Upper lobe of left lung (tissue), 6 donors: ENCODE data around the gene PAIP2B. TPM values are rescaled to one million over a fixed set of nuclear protein-coding genes. Genes with fewer than 3 reads are reported as not detected.
"Not testable (repeated sequence)": the region's sequence is repeated elsewhere in the genome, so short reads cannot be mapped to it uniquely, and the experiment has no call there.

Experiments used
- ATAC-seq, 2 donors: fragments of 200-7000 bp; cut with Tn5 transposase; one replicate each; pipeline ENCODE4 v1.9.1; 2022; ENCODE audit warnings: mild to moderate bottlenecking in 2 of 2, moderate library complexity in 2 of 2; ENCODE audit not compliant: low FRiP score in 2 of 2
- DNase-seq, 2 donors: peaks; one replicate each; pipeline ENCODE4 v3.0.0-alpha.2; 2019 to 2020
- H3K27ac ChIP-seq, 4 donors: fragments of 200-600 bp; sonication (generic); one replicate each; pipeline ENCODE4 v1.5.1; 2016 to 2019
- H3K27me3 ChIP-seq, 4 donors: fragments of 200-600 bp; sonication (generic); one replicate each; pipeline ENCODE4 v1.5.1; 2017 to 2019
- H3K36me3 ChIP-seq, 4 donors: fragments of 200-600 bp; sonication (generic); one replicate each; pipeline ENCODE4 v1.5.1; 2016 to 2019
- H3K4me1 ChIP-seq, 4 donors: fragments of 200-600 bp; sonication (generic); one replicate each; pipeline ENCODE4 v1.5.1; 2018 to 2019
- H3K4me3 ChIP-seq, 4 donors: fragments of 200-600 bp; sonication (generic); one replicate each; pipeline ENCODE4 v1.5.1; 2017 to 2019; ENCODE audit warnings: mild to moderate bottlenecking in 2 of 4, moderate library complexity in 1 of 4
- H3K9me3 ChIP-seq, 4 donors: fragments of 200-600 bp; sonication (generic); one replicate each; pipeline ENCODE4 v1.5.1; 2018 to 2019
- CTCF ChIP-seq, 6 experiments: fragments of 450-650 bp in 4 of 6; fragments of 200-600 bp in 2 of 6; sonication (generic) in 2 of 6; IDR thresholded peaks; one replicate each; pipeline ENCODE4 v1.5.1; 2016 to 2019; ENCODE audit warnings: antibody characterized with exemption in 6 of 6
- EP300 ChIP-seq, 4 donors: sonication (generic); formaldehyde crosslinking; IDR thresholded peaks; one replicate each; pipeline ENCODE4 v1.5.1; 2017; ENCODE audit warnings: antibody characterized with exemption in 4 of 4, control low read depth in 2 of 4
- POLR2A ChIP-seq, 4 donors: fragments of 450-650 bp; IDR thresholded peaks; one replicate each; pipeline ENCODE4 v1.5.1; 2016 to 2017; ENCODE audit warnings: antibody characterized with exemption in 4 of 4, mild to moderate bottlenecking in 2 of 4
- POLR2AphosphoS5 ChIP-seq, 2 donors: sonication (generic); formaldehyde crosslinking; IDR thresholded peaks; one replicate each; pipeline ENCODE4 v1.5.1; 2017; ENCODE audit warnings: antibody characterized with exemption in 2 of 2
- WGBS, 2 donors: methylation state at CpG; one replicate each; pipeline ENCODE4 v1.1.5; 2017 to 2018; 5-methylcytosine and 5-hydroxymethylcytosine counted together
- total RNA-seq, 6 donors: library from RNA; depleted of rRNA in 4 of 6; stranded (reverse); fragments of >200 nt in 4 of 6; gene quantifications; one replicate each; pipeline versions ENCODE4 v1.1.0 to v1.2.1, GENCODE V29; 2016 to 2021
- donor health status: DM: no; HTN: no; CAD: no; lungs with moderate emphysema.
- donor health status: DM: no; HTN: yes; CAD: no; lungs with severe emphysema.

Gene PAIP2B
- total RNA-seq, 6 donors from 2014 or later, result 2.8 to 9.5 (median 6.5) TPM

- H3K36me3 ChIP-seq, result no peaks in the 10 kb centered on the region
- DNase-seq (no peak), ATAC-seq (no peak)
- no peaks in the 10 kb centered on the region for H3K27me3 ChIP-seq
- H3K27ac ChIP-seq, result no peak overlapping the region
- 70 to 76% methylated on average over 3 of the region's 3 CpGs for WGBS, 2 donors
- H3K4me1 ChIP-seq, result no peaks in the 10 kb centered on the region
- H3K4me3 ChIP-seq, result no peak overlapping the region
- TF ChIP-seq EP300 (IDR thresholded peaks at IDR 0.05), result no peak
- no peak for TF ChIP-seq POLR2A (IDR thresholded peaks at IDR 0.05)
- TF ChIP-seq CTCF (IDR thresholded peaks at IDR 0.05), result no peak
- TF ChIP-seq POLR2AphosphoS5 (IDR thresholded peaks at IDR 0.05), result no peak
- H3K9me3 ChIP-seq, result no peaks in the 10 kb centered on the region
Measured at GRCh38 chr2:71190656-71191569, 36.0 kb downstream of the PAIP2B start.

- DNase-seq (no peak), ATAC-seq (no peak)
- H3K4me3 ChIP-seq, result no peak overlapping the region
- H3K4me1 ChIP-seq, result peaks cover 0 to 4% (median 0%) of the 10 kb centered on the region in 4 donors
- 50 to 85% methylated on average over 2 of the region's 2 CpGs for WGBS, 2 donors
- no peak overlapping the region for H3K27ac ChIP-seq
- H3K36me3 ChIP-seq, result no peaks in the 10 kb centered on the region
- TF ChIP-seq POLR2A (IDR thresholded peaks at IDR 0.05) (no peak), EP300 (IDR thresholded peaks at IDR 0.05) (no peak)
- no peaks in the 10 kb centered on the region for H3K27me3 ChIP-seq
- no peaks in the 10 kb centered on the region for H3K9me3 ChIP-seq
Measured at GRCh38 chr2:71187589-71187988, 39.3 kb downstream of the PAIP2B start.

- ATAC-seq (no peak), DNase-seq (no peak)
- no peaks in the 10 kb centered on the region for H3K36me3 ChIP-seq
- peaks cover 0 to 4% (median 0%) of the 10 kb centered on the region in 4 donors for H3K4me1 ChIP-seq
- no peak overlapping the region for H3K27ac ChIP-seq
- 75 to 100% methylated on average over 1 of the region's 1 CpG for WGBS, 2 donors
- no peaks in the 10 kb centered on the region for H3K27me3 ChIP-seq
- no peak for TF ChIP-seq POLR2AphosphoS5 (IDR thresholded peaks at IDR 0.05)
- H3K4me3 ChIP-seq, result no peak overlapping the region
- no peaks in the 10 kb centered on the region for H3K9me3 ChIP-seq
Measured at GRCh38 chr2:71186973-71187372, 39.9 kb downstream of the PAIP2B start.

GRCh38 chr2:71183306-71184115 is 43.4 kb downstream of the PAIP2B start:
- H3K4me3 ChIP-seq, H3K9me3 ChIP-seq, DNase-seq, H3K36me3 ChIP-seq, H3K27ac ChIP-seq, H3K27me3 ChIP-seq, H3K4me1 ChIP-seq: not testable (repeated sequence)
- peak in 1 of 2 donors; percentile 60 for ATAC-seq
- WGBS, 2 donors, result 27 to 34% methylated on average over 2 of the region's 5 CpGs

GRCh38 chr2:71181316-71181715 is 45.6 kb downstream of the PAIP2B start:
- Histone ChIP-seq H3K4me3 (no peak overlapping the region), H3K4me1 (peaks cover 0 to 4% (median 0%) of the 10 kb centered on the region in 4 donors), H3K27me3 (no peaks in the 10 kb centered on the region), H3K36me3 (no peaks in the 10 kb centered on the region), H3K27ac (no peak overlapping the region), H3K9me3 (no peaks in the 10 kb centered on the region)
- DNase-seq, result no peak
- TF ChIP-seq POLR2AphosphoS5 (IDR thresholded peaks at IDR 0.05) (no peak), EP300 (IDR thresholded peaks at IDR 0.05) (no peak), POLR2A (IDR thresholded peaks at IDR 0.05) (no peak), CTCF (IDR thresholded peaks at IDR 0.05) (no peak)
- no peak for ATAC-seq
- WGBS, 2 donors, result 65 to 71% methylated on average over 2 of the region's 2 CpGs

GRCh38 chr2:71178836-71179235 is 48.1 kb downstream of the PAIP2B start:
- not testable (repeated sequence) for H3K36me3 ChIP-seq, ATAC-seq

More at GRCh38 chr2:71178836-71179235, 48.1 kb downstream of the PAIP2B start:
- H3K4me1 ChIP-seq, DNase-seq, H3K27me3 ChIP-seq, H3K9me3 ChIP-seq, H3K27ac ChIP-seq, H3K4me3 ChIP-seq: not testable (repeated sequence)
- 70 to 75% methylated on average over 8 of the region's 8 CpGs for WGBS, 2 donors
